ENCODE data around the gene TRIM52.
A peak's percentile ranks its signal among the peaks of the same experiment; 100 is the strongest.

The TRIM52 gene

DNA sequence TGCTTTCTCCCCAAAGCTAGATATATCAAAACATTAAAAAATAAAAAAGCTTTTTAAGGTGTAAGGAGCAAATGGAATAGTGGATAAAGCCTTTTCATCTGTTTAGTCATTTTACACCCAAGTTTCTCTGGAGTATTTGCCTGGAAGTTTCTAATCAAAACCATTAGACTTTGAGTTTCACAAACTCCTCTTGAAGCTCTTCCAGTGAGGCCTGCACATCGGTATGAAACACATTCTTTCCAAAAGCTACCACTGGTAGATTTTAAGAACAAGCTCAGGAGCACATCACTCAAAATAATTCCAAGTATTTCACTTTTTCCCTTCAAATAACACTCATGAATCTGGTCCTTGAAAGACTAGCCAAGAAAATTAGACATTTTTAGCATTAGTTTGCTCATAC is 5.7 kb downstream of the TRIM52 start:
- H3K4me3 ChIP-seq (ENCODE audit: low read depth, low read length) = no peak overlapping the region
- no peak for TF ChIP-seq CTCF (IDR thresholded peaks at IDR 0.05; ENCODE audit: low read depth, low read length, missing control alignments)
- no peak for DNase-seq (ENCODE audit: low read depth)

GRCh38 chr5:181248277-181248676 is 12.7 kb downstream of the TRIM52 start:
- H3K4me3 ChIP-seq (ENCODE audit: low read depth, low read length) = peak overlapping the region; percentile 91
- DNase-seq (ENCODE audit: low read depth) = no peak
- no peak for TF ChIP-seq CTCF (IDR thresholded peaks at IDR 0.05; ENCODE audit: low read depth, low read length, missing control alignments)

- H3K4me3 ChIP-seq (ENCODE audit: low read depth, low read length) = peak overlapping the region; percentile 91
- DNase-seq (ENCODE audit: low read depth) = no peak
- no peak for TF ChIP-seq CTCF (IDR thresholded peaks at IDR 0.05; ENCODE audit: low read depth, low read length, missing control alignments)
Measured at GRCh38 chr5:181246276-181247049, 14.5 kb downstream of the TRIM52 start.

DNA sequence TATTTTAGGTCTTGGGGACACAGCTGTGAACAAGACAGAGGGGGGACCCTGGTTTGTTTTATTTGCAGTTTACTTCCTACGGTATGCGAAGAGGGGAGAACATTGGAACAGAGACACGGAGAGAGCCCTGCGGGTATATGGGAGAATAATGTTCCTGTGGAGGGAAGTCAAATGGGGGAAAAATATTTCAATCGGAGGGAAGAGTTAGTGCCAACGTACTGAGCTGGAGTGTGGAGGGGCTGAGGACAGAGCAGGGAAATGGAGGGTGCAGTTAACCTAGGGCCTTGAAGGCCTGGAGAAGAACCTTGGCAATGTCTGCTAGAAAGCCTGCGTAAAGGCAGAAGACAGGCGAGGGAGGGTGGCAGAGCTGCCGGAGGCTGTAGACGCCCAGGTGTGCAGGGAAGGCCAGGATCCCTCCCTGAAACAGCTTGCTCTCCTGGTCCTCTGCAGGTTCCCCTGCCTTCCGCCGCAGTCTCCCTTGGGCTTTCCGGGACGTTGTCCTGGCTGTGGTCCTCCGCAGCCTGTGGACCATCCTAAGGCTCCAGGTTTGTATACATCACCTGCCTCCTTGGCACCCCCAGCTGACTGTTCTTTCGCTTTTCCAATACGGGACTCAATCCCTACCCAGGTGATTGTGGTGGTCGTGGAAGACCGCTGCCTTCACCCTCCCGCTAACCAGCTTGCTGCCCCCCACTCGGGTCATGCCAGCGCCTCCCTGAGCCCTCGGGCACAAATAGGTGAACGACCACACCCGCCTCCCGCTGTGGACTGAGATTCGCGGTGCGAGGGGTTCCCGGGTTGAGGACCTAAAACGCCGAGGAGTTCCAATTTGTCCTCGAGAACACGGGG is 15.3 kb downstream of the TRIM52 start:
- DNase-seq (ENCODE audit: low read depth) = no peak
- peak overlapping the region; percentile 91 for H3K4me3 ChIP-seq (ENCODE audit: low read depth, low read length)
- TF ChIP-seq CTCF (IDR thresholded peaks at IDR 0.05; ENCODE audit: low read depth, low read length, missing control alignments) = no peak

- DNase-seq (ENCODE audit: low read depth) = peak; percentile 81
- peak within 1 kb of the TSS; percentile 85 for H3K4me3 ChIP-seq (ENCODE audit: low read depth, low read length)
- TF ChIP-seq CTCF (IDR thresholded peaks at IDR 0.05; ENCODE audit: low read depth, low read length, missing control alignments) = no peak
Measured at GRCh38 chr5:181243564-181244343, 17.2 kb downstream of the TRIM52 start, which contains the start of gene RACK1. RACK1 (minus strand) TSS chr5:181243906; CDS start chr5:181243800, 106 bp downstream.

- peak overlapping the region; percentile 85 for H3K4me3 ChIP-seq (ENCODE audit: low read depth, low read length)
- no peak for TF ChIP-seq CTCF (IDR thresholded peaks at IDR 0.05; ENCODE audit: low read depth, low read length, missing control alignments)
- no peak for DNase-seq (ENCODE audit: low read depth)
Measured at GRCh38 chr5:181243018-181243563, 17.9 kb downstream of the TRIM52 start.
